SK-N-SH treated with all-trans-retinoic acid at 6 μM for 48 hours (cell line): ENCODE data around the gene TMEM200B.
"Not testable (repeated sequence)": the region's sequence is repeated elsewhere in the genome, so short reads cannot be mapped to it uniquely, and the experiment has no call there.

Experiments
- ATAC-seq: fragments of 200-7000 bp; cut with Tn5 transposase; 3 replicates; pipeline ENCODE4 v1.9.1; 2020; ENCODE audit warnings: mild to moderate bottlenecking, moderate library complexity
- ARNTL ChIP-seq: fragments of 450-650 bp; formaldehyde crosslinking; IDR thresholded peaks from 2 replicates; pipeline ENCODE4 v1.5.0; 2020; ENCODE audit warnings: low read depth, mild to moderate bottlenecking, moderate library complexity, borderline replicate concordance
- BACH2 ChIP-seq: fragments of 250-450 bp; sonication (Bioruptor Pico); IDR thresholded peaks from 2 replicates; pipeline ENCODE4 v1.9.0; 2021; ENCODE audit warnings: mild to moderate bottlenecking, borderline replicate concordance
- CSDC2 ChIP-seq: fragments of 250-450 bp; sonication (Bioruptor Pico); IDR thresholded peaks from 2 replicates; pipeline ENCODE4 v1.5.0; 2020; ENCODE audit warnings: mild to moderate bottlenecking, moderate library complexity
- ESRRG ChIP-seq: fragments of 250-450 bp; sonication (Bioruptor Pico); IDR thresholded peaks from 2 replicates; pipeline ENCODE4 v1.6.1; 2021; ENCODE audit warnings: mild to moderate bottlenecking
- GLIS3 ChIP-seq: fragments of 250-450 bp; sonication (Bioruptor Pico); IDR thresholded peaks from 2 replicates; pipeline ENCODE4 v1.5.0; 2020; ENCODE audit warnings: mild to moderate bottlenecking, moderate library complexity
- ISL1 ChIP-seq: fragments of 250-450 bp; sonication (Bioruptor Pico); IDR thresholded peaks from 2 replicates; pipeline ENCODE4 v2.1.2; 2022; ENCODE audit warnings: mild to moderate bottlenecking, moderate library complexity
- OSR1 ChIP-seq: fragments of 250-450 bp; sonication (Bioruptor Pico); IDR thresholded peaks from 2 replicates; pipeline ENCODE4 v1.8.0; 2022; ENCODE audit warnings: moderate library complexity, mild to moderate bottlenecking, inconsistent platforms
- POU6F1 ChIP-seq: fragments of 250-450 bp; sonication (Bioruptor Pico); IDR thresholded peaks from 2 replicates; pipeline ENCODE4 v1.8.0; 2021; ENCODE audit warnings: low read depth, mild to moderate bottlenecking, moderate library complexity, borderline replicate concordance
- PPARA ChIP-seq: fragments of 250-450 bp; sonication (Bioruptor Pico); IDR thresholded peaks from 2 replicates; pipeline ENCODE4 v1.5.0; 2020; ENCODE audit warnings: mild to moderate bottlenecking, borderline replicate concordance
- RARB ChIP-seq: fragments of 250-450 bp; sonication (Bioruptor Pico); IDR thresholded peaks from 2 replicates; pipeline ENCODE4 v1.8.0; 2021; ENCODE audit warnings: mild to moderate bottlenecking, moderate library complexity
- TCF4 ChIP-seq: fragments of 250-450 bp; sonication (Bioruptor Pico); IDR thresholded peaks from 2 replicates; pipeline ENCODE4 v1.8.0; 2021; ENCODE audit warnings: mild to moderate bottlenecking, moderate library complexity, borderline replicate concordance
- TOX ChIP-seq: fragments of 250-450 bp; sonication (Bioruptor Pico); IDR thresholded peaks from 2 replicates; pipeline ENCODE4 v1.8.0; 2021; ENCODE audit warnings: mild to moderate bottlenecking, moderate library complexity, borderline replicate concordance
- ZC3H10 ChIP-seq: fragments of 250-450 bp; sonication (Bioruptor Pico); IDR thresholded peaks from 2 replicates; pipeline ENCODE4 v1.5.1; 2021; ENCODE audit warnings: mild to moderate bottlenecking, moderate library complexity
- ZFP3 ChIP-seq: fragments of 250-450 bp; sonication (Bioruptor Pico); IDR thresholded peaks from 2 replicates; pipeline ENCODE4 v1.5.0; 2020; ENCODE audit warnings: mild to moderate bottlenecking, moderate library complexity
- ZFP30 ChIP-seq: fragments of 450-650 bp; formaldehyde crosslinking; IDR thresholded peaks from 2 replicates; pipeline ENCODE4 v1.5.0; 2022; ENCODE audit warnings: mild to moderate bottlenecking, moderate library complexity
- ZNF565 ChIP-seq: fragments of 450-650 bp; formaldehyde crosslinking; conservative IDR thresholded peaks from 2 replicates; pipeline ENCODE4 v1.5.0; 2020; ENCODE audit warnings: low read depth, mild to moderate bottlenecking, moderate library complexity
- ZNF70 ChIP-seq: fragments of 450-650 bp; formaldehyde crosslinking; IDR thresholded peaks from 2 replicates; pipeline ENCODE4 v1.5.0; 2020; ENCODE audit warnings: mild to moderate bottlenecking, moderate library complexity
- ZNF8 ChIP-seq: fragments of 450-650 bp; formaldehyde crosslinking; IDR thresholded peaks from 2 replicates; pipeline ENCODE4 v1.5.0; 2020; ENCODE audit warnings: mild to moderate bottlenecking, moderate library complexity
- TF ChIP-seq, protein P1 (sequence below): fragments of 250-450 bp; sonication (Bioruptor Pico); IDR thresholded peaks from 2 replicates; pipeline ENCODE4 v1.5.1; 2021; ENCODE audit warnings: mild to moderate bottlenecking, moderate library complexity
- TF ChIP-seq, protein P2 (sequence below): fragments of 250-450 bp; sonication (Bioruptor Pico); IDR thresholded peaks from 2 replicates; pipeline ENCODE4 v1.5.1; 2020; ENCODE audit warnings: low read depth, mild to moderate bottlenecking, moderate library complexity
- TF ChIP-seq, protein P3 (sequence below): fragments of 250-450 bp; sonication (Bioruptor Pico); IDR thresholded peaks from 2 replicates; pipeline ENCODE4 v1.5.0; 2020; ENCODE audit warnings: mild to moderate bottlenecking, moderate library complexity

Gene TMEM200B

DNA sequence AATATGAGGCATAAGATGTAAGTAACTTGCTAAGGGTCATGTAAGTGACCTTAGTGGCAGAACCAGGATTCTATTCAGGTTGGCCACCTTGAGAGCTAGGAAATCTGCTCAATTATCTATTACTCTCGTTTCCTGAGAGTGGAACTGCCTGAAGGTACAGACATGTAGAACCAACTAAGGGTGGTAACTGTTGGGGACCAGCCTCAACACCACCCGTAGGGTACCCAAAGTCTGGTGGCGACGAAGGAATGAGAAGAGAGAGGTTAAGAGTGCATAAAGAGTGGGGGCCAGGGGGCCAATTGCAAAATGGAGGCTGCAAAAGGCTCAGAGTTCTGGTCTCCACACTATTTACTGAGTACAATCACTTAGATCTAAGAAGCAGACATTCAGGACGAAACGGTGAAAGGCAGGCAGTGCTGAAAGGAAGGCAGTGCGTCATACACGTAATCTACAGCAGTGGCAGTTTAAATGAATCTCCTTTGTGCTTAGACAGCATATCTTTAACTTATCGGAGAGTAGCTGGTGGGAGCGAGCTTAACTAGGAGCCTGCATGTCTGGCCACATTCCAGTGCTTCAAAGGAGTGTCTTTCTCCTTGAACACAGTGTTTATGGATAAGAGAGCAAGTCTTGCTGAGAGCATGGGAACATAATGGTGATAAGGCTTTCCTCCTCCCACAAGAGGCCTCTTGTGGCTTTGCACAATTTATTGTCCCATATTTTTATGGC lies 33.0 kb upstream of the TMEM200B start (continued):
- no peak for TF ChIP-seq POU6F1 (CRISPR knock-in tag)
- TF ChIP-seq, protein P1, sequence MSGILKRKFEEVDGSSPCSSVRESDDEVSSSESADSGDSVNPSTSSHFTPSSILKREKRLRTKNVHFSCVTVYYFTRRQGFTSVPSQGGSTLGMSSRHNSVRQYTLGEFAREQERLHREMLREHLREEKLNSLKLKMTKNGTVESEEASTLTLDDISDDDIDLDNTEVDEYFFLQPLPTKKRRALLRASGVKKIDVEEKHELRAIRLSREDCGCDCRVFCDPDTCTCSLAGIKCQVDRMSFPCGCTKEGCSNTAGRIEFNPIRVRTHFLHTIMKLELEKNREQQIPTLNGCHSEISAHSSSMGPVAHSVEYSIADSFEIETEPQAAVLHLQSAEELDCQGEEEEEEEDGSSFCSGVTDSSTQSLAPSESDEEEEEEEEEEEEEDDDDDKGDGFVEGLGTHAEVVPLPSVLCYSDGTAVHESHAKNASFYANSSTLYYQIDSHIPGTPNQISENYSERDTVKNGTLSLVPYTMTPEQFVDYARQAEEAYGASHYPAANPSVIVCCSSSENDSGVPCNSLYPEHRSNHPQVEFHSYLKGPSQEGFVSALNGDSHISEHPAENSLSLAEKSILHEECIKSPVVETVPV (CRISPR knock-in tag): no peak
- TF ChIP-seq ZFP3 (CRISPR knock-in tag): no peak; the same call in 1 of the 2 replicates
- no peak for TF ChIP-seq TOX (CRISPR knock-in tag)
- TF ChIP-seq BACH2 (CRISPR knock-in tag): no peak
- TF ChIP-seq ESRRG (CRISPR knock-in tag): no peak
- no peak for TF ChIP-seq TCF4
- no peak for TF ChIP-seq GLIS3 (CRISPR knock-in tag)
- TF ChIP-seq CSDC2 (CRISPR knock-in tag): no peak
- TF ChIP-seq ARNTL (CRISPR knock-in tag): no peak
- TF ChIP-seq, protein P2, sequence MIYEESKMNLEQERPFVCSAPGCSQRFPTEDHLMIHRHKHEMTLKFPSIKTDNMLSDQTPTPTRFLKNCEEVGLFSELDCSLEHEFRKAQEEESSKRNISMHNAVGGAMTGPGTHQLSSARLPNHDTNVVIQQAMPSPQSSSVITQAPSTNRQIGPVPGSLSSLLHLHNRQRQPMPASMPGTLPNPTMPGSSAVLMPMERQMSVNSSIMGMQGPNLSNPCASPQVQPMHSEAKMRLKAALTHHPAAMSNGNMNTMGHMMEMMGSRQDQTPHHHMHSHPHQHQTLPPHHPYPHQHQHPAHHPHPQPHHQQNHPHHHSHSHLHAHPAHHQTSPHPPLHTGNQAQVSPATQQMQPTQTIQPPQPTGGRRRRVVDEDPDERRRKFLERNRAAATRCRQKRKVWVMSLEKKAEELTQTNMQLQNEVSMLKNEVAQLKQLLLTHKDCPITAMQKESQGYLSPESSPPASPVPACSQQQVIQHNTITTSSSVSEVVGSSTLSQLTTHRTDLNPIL: peak; percentile 36; the same call in 1 of the 2 replicates
- TF ChIP-seq ZNF8 (CRISPR knock-in tag): no peak
- TF ChIP-seq ZNF565 (CRISPR knock-in tag): no peak

- ATAC-seq: no peak
These were observed 28.5 kb upstream of the TMEM200B start for GRCh38 chr1:29152046-29152805.

DNA sequence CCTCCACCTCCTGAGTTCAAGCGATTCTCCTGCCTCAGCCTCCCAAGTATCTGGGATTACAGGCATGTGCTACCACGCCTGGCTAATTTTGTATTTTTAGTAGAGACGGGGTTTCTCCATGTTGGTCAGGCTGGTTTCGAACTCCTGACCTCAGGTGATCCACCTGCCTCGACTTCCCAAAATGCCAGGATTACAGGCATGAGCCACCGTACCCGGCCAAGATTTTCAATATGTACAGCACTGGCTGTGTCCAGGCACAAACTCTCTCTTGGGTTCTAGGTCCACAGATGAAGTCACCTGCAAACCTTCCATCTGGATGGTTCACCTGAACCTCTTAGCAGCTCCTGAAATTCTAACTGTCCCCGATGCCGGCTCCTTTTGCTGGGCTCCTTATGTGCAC lies 26.6 kb upstream of the TMEM200B start:
- not testable (repeated sequence) for ATAC-seq

More at GRCh38 chr1:29152046-29152805, 28.5 kb upstream of the TMEM200B start:
- TF ChIP-seq, protein P3, sequence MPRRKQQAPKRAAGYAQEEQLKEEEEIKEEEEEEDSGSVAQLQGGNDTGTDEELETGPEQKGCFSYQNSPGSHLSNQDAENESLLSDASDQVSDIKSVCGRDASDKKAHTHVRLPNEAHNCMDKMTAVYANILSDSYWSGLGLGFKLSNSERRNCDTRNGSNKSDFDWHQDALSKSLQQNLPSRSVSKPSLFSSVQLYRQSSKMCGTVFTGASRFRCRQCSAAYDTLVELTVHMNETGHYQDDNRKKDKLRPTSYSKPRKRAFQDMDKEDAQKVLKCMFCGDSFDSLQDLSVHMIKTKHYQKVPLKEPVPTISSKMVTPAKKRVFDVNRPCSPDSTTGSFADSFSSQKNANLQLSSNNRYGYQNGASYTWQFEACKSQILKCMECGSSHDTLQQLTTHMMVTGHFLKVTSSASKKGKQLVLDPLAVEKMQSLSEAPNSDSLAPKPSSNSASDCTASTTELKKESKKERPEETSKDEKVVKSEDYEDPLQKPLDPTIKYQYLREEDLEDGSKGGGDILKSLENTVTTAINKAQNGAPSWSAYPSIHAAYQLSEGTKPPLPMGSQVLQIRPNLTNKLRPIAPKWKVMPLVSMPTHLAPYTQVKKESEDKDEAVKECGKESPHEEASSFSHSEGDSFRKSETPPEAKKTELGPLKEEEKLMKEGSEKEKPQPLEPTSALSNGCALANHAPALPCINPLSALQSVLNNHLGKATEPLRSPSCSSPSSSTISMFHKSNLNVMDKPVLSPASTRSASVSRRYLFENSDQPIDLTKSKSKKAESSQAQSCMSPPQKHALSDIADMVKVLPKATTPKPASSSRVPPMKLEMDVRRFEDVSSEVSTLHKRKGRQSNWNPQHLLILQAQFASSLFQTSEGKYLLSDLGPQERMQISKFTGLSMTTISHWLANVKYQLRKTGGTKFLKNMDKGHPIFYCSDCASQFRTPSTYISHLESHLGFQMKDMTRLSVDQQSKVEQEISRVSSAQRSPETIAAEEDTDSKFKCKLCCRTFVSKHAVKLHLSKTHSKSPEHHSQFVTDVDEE (CRISPR knock-in tag): no peak
- TF ChIP-seq ISL1 (CRISPR knock-in tag) (no peak), POU6F1 (CRISPR knock-in tag) (no peak), ZC3H10 (CRISPR knock-in tag) (no peak), ZFP30 (CRISPR knock-in tag) (no peak), TCF4 (no peak), GLIS3 (CRISPR knock-in tag) (no peak), ZNF70 (no peak), TOX (CRISPR knock-in tag) (no peak), PPARA (CRISPR knock-in tag) (no peak), ZNF565 (CRISPR knock-in tag) (no peak), OSR1 (no peak), BACH2 (CRISPR knock-in tag) (no peak), RARB (CRISPR knock-in tag) (no peak), ZNF8 (CRISPR knock-in tag) (no peak), ZFP3 (CRISPR knock-in tag) (no peak), CSDC2 (CRISPR knock-in tag) (no peak), ARNTL (CRISPR knock-in tag) (no peak)
- TF ChIP-seq, protein P1 (CRISPR knock-in tag): no peak
- TF ChIP-seq, protein P2: no peak
